SKM-1 treated with dmso at 0.1 percent for 144 hours (cell line): ENCODE data around the gene OR1S2.
"Not testable (repeated sequence)": the region's sequence is repeated elsewhere in the genome, so short reads cannot be mapped to it uniquely, and the experiment has no call there.

Experiments
- DNase-seq: peaks from one replicate; lab custom pipeline; 2025; ENCODE audit not compliant: unreplicated experiment; lab: John Stamatoyannopoulos, UW

The OR1S2 gene

GRCh38 chr11:58204042-58204441 is at the start of gene OR1S2:
OR1S2 (minus strand) TSS chr11:58204142; CDS start chr11:58204142, 0 bp downstream.
- DNase-seq, result no peak

- no peak for DNase-seq
Measured at GRCh38 chr11:58243954-58244353, 40.0 kb upstream of the OR1S2 start.

GRCh38 chr11:58227956-58228615 is 24.1 kb upstream of the OR1S2 start:
- DNase-seq, result no peak

- no peak for DNase-seq
Measured at GRCh38 chr11:58222721-58223120, 18.8 kb upstream of the OR1S2 start.

- DNase-seq, result no peak
Measured at GRCh38 chr11:58216476-58216875, 12.5 kb upstream of the OR1S2 start.

GRCh38 chr11:58212420-58212819 is 8.5 kb upstream of the OR1S2 start, which contains the start of gene OR1S1:
OR1S1 (plus strand) TSS chr11:58212720.
- DNase-seq, result not testable (repeated sequence)

- DNase-seq, result no peak
Measured at GRCh38 chr11:58199271-58199670, 4.7 kb downstream of the OR1S2 start.

- no peak for DNase-seq
Measured at GRCh38 chr11:58195939-58196338, 8.0 kb downstream of the OR1S2 start.

- DNase-seq, result no peak
Measured at GRCh38 chr11:58193391-58193790, 10.6 kb downstream of the OR1S2 start.

GRCh38 chr11:58192229-58192628 is 11.7 kb downstream of the OR1S2 start:
- DNase-seq, result no peak

- DNase-seq, result no peak
Measured at GRCh38 chr11:58188770-58189169, 15.2 kb downstream of the OR1S2 start, which contains the start of gene OR9Q2. OR9Q2 (plus strand) TSS chr11:58189070; CDS start chr11:58190491, 1,421 bp downstream.

GRCh38 chr11:58186938-58187337 is 17.0 kb downstream of the OR1S2 start:
- DNase-seq, result no peak

GRCh38 chr11:58179648-58180047 is 24.3 kb downstream of the OR1S2 start:
- DNase-seq, result no peak

GRCh38 chr11:58178444-58178843 is 25.5 kb downstream of the OR1S2 start:
- no peak for DNase-seq

GRCh38 chr11:58177409-58178054 is 26.4 kb downstream of the OR1S2 start:
- DNase-seq, result no peak

GRCh38 chr11:58165504-58166106 is 38.3 kb downstream of the OR1S2 start:
- no peak for DNase-seq

GRCh38 chr11:58164990-58165389 is 39.0 kb downstream of the OR1S2 start:
- DNase-seq, result no peak

GRCh38 chr11:58164389-58164788 is 39.6 kb downstream of the OR1S2 start:
- DNase-seq, result no peak
